ENCODE measurements around the gene NR5A1.

The NR5A1 gene

DNA sequence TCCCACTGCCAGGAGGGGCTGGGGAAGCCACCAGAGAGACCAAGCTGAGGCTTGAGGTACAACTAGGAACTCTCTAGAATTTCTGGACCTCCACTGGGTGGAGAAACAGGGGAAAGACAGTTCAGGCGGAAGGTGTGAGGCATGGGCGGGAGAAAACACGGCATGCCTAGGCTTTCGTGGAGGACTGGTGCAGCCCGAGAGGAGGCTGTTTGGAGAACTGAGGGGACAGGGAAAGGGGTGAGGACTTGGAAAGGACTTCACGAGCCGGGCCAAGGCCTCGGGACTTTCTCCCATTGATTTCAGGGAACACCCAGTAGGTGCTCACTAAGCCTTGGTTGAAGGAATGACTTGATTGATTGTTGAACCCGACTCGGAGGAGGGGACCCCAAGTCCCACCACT, 66.4 kb downstream of the NR5A1 start (continued):
- TF ChIP-seq ZNF629 (tag by site-specific recombination; IDR thresholded peaks at IDR 0.05) (no peak), ZIC2 (tag by site-specific recombination; IDR thresholded peaks at IDR 0.05) (no peak), BCL11B (tag by site-specific recombination; IDR thresholded peaks at IDR 0.05; ENCODE audit: low read depth) (no peak), SETDB1 (IDR thresholded peaks at IDR 0.05; ENCODE audit: insufficient read length, low read length) (no peak)
- TF ChIP-seq, protein P1, sequence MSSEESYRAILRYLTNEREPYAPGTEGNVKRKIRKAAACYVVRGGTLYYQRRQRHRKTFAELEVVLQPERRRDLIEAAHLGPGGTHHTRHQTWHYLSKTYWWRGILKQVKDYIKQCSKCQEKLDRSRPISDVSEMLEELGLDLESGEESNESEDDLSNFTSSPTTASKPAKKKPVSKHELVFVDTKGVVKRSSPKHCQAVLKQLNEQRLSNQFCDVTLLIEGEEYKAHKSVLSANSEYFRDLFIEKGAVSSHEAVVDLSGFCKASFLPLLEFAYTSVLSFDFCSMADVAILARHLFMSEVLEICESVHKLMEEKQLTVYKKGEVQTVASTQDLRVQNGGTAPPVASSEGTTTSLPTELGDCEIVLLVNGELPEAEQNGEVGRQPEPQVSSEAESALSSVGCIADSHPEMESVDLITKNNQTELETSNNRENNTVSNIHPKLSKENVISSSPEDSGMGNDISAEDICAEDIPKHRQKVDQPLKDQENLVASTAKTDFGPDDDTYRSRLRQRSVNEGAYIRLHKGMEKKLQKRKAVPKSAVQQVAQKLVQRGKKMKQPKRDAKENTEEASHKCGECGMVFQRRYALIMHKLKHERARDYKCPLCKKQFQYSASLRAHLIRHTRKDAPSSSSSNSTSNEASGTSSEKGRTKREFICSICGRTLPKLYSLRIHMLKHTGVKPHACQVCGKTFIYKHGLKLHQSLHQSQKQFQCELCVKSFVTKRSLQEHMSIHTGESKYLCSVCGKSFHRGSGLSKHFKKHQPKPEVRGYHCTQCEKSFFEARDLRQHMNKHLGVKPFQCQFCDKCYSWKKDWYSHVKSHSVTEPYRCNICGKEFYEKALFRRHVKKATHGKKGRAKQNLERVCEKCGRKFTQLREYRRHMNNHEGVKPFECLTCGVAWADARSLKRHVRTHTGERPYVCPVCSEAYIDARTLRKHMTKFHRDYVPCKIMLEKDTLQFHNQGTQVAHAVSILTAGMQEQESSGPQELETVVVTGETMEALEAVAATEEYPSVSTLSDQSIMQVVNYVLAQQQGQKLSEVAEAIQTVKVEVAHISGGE (tag by site-specific recombination; conservative IDR thresholded peaks at IDR 0.05; ENCODE audit: low read depth), result no peak

DNA sequence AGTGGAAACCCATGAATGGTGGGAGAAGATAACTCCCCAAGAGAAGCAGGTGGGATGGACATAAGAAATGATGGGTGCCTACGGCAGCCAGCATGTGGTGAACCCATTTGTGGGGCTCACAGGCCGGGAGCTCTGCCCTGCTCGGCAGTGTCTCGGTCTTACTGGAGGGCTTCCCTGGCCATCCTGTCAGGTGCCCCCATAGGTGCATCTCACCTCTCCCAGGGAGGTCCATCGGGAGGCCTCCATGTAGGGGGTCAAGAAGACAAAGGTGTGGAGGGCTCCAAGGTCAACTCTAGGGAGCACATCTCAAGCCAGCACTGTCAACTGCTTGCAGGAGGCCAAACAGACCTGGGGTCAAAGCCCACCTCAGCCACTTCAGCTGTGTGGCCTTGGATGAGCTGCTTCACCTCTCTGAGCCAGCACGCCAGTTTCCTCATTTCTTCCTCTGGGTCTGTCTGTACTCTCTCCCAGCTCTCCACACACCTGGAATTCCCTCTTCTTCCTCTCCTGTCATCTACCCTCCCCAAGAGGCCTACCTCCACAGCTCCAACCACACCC, 67.4 kb downstream of the NR5A1 start:
- H3K4me3 ChIP-seq (ENCODE audit: low read depth, low read length), result no peak overlapping the region
- no peaks in the 10 kb centered on the region for H3K36me3 ChIP-seq (ENCODE audit: control insufficient read depth in 2 of 2, insufficient read depth in 1 of 2, low read length in 2 of 2)
- TF ChIP-seq, protein P2, sequence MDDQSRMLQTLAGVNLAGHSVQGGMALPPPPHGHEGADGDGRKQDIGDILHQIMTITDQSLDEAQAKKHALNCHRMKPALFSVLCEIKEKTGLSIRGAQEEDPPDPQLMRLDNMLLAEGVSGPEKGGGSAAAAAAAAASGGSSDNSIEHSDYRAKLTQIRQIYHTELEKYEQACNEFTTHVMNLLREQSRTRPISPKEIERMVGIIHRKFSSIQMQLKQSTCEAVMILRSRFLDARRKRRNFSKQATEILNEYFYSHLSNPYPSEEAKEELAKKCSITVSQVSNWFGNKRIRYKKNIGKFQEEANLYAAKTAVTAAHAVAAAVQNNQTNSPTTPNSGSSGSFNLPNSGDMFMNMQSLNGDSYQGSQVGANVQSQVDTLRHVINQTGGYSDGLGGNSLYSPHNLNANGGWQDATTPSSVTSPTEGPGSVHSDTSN (CRISPR knock-in tag; IDR thresholded peaks at IDR 0.05), result no peak
- no peak for TF ChIP-seq ZNF169 (tag by site-specific recombination; IDR thresholded peaks at IDR 0.05)
- TF ChIP-seq, protein P3, sequence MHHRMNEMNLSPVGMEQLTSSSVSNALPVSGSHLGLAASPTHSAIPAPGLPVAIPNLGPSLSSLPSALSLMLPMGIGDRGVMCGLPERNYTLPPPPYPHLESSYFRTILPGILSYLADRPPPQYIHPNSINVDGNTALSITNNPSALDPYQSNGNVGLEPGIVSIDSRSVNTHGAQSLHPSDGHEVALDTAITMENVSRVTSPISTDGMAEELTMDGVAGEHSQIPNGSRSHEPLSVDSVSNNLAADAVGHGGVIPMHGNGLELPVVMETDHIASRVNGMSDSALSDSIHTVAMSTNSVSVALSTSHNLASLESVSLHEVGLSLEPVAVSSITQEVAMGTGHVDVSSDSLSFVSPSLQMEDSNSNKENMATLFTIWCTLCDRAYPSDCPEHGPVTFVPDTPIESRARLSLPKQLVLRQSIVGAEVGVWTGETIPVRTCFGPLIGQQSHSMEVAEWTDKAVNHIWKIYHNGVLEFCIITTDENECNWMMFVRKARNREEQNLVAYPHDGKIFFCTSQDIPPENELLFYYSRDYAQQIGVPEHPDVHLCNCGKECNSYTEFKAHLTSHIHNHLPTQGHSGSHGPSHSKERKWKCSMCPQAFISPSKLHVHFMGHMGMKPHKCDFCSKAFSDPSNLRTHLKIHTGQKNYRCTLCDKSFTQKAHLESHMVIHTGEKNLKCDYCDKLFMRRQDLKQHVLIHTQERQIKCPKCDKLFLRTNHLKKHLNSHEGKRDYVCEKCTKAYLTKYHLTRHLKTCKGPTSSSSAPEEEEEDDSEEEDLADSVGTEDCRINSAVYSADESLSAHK (tag by site-specific recombination; IDR thresholded peaks at IDR 0.05), result no peak
- TF ChIP-seq ZNF184 (tag by site-specific recombination; IDR thresholded peaks at IDR 0.05), result no peak
- no peak for TF ChIP-seq ZNF585B (tag by site-specific recombination; IDR thresholded peaks at IDR 0.05)
- TF ChIP-seq, protein P4, sequence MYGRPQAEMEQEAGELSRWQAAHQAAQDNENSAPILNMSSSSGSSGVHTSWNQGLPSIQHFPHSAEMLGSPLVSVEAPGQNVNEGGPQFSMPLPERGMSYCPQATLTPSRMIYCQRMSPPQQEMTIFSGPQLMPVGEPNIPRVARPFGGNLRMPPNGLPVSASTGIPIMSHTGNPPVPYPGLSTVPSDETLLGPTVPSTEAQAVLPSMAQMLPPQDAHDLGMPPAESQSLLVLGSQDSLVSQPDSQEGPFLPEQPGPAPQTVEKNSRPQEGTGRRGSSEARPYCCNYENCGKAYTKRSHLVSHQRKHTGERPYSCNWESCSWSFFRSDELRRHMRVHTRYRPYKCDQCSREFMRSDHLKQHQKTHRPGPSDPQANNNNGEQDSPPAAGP (tag by site-specific recombination; IDR thresholded peaks at IDR 0.05), result no peak
- TF ChIP-seq, protein P5, sequence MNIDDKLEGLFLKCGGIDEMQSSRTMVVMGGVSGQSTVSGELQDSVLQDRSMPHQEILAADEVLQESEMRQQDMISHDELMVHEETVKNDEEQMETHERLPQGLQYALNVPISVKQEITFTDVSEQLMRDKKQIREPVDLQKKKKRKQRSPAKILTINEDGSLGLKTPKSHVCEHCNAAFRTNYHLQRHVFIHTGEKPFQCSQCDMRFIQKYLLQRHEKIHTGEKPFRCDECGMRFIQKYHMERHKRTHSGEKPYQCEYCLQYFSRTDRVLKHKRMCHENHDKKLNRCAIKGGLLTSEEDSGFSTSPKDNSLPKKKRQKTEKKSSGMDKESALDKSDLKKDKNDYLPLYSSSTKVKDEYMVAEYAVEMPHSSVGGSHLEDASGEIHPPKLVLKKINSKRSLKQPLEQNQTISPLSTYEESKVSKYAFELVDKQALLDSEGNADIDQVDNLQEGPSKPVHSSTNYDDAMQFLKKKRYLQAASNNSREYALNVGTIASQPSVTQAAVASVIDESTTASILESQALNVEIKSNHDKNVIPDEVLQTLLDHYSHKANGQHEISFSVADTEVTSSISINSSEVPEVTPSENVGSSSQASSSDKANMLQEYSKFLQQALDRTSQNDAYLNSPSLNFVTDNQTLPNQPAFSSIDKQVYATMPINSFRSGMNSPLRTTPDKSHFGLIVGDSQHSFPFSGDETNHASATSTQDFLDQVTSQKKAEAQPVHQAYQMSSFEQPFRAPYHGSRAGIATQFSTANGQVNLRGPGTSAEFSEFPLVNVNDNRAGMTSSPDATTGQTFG (tag by site-specific recombination; IDR thresholded peaks at IDR 0.05; ENCODE audit: borderline replicate concordance), result no peak
- no peak for TF ChIP-seq ZNF830 (tag by site-specific recombination; IDR thresholded peaks at IDR 0.05; ENCODE audit: low read depth)
- TF ChIP-seq EGR2 (tag by site-specific recombination; IDR thresholded peaks at IDR 0.05; ENCODE audit: low read depth), result no peak
- no peak for TF ChIP-seq ZNF768 (tag by site-specific recombination; IDR thresholded peaks at IDR 0.05)
- TF ChIP-seq ZBTB48 (tag by site-specific recombination; IDR thresholded peaks at IDR 0.05), result no peak
- no peak for TF ChIP-seq ZNF350 (tag by site-specific recombination; IDR thresholded peaks at IDR 0.05)
- TF ChIP-seq REPIN1 (tag by site-specific recombination; IDR thresholded peaks at IDR 0.05; ENCODE audit: low read depth), result no peak
- ChIA-PET POLR2A (no interaction called here), CTCF (interaction anchor here (0.7 kb wide), 1 partner anchor 253 kb away, joined by 4 read pairs; no protein-coding TSS in a partner anchor)
- no peaks in the 10 kb centered on the region for H3K9me3 ChIP-seq (ENCODE audit: control insufficient read depth, insufficient read depth, low read depth, low read length)
- no peaks in the 10 kb centered on the region for H3K4me1 ChIP-seq (ENCODE audit: control insufficient read depth, insufficient read depth, low read length)
- H3K27ac ChIP-seq (ENCODE audit: extremely low read depth, low read depth, low read length), result no peak overlapping the region
